CD1c-positive myeloid dendritic cell (primary cell): ENCODE data around the gene STAU1.
A peak's percentile ranks its signal among the peaks of the same experiment; 100 is the strongest.
"Not testable (repeated sequence)": the region's sequence is repeated elsewhere in the genome, so short reads cannot be mapped to it uniquely, and the experiment has no call there.

Source experiments
- DNase-seq: peaks from one replicate; pipeline ENCODE4 v3.0.0-alpha.2; 2016; ENCODE audit errors: extremely low spot score

STAU1 gene

DNA sequence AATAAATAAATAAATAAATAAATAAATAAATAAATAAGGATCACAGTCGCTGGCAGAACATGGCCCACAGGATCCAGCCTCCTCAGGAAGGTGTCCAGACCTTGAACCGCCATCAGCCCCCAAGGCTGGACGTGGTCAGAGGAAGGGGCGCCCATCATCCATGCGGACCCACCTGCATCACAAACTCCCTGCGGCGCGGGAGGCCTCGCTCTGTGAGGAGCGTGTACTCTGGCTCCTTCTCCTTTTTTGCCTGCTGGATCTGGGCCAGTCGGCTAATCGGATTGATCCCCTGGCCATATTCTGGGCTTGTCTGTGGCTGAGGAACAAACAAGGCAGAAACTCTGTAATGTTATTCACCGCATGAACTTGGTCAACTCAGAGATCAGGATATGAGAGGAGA is 65.2 kb downstream of the STAU1 start:
- no peak for DNase-seq

DNA sequence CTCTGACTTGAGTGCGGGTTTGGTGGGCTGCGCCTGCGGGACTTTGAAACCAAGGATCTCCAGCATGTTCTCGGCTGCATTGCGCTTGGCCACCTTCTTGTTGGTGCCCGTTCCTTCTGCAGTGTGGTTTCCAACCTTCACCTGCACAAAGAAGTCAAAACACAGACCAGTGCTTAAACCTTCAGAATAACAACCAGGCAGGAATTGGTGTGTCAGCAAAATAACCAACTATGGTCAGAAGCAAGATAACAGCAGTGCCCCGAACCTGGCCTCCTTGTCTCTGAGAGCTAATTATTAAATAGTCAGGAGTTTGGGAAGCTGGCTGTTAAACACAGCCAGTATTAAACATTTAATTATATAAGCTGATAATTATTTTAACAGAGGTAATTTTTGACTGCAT is 68.1 kb downstream of the STAU1 start:
- DNase-seq = no peak

DNA sequence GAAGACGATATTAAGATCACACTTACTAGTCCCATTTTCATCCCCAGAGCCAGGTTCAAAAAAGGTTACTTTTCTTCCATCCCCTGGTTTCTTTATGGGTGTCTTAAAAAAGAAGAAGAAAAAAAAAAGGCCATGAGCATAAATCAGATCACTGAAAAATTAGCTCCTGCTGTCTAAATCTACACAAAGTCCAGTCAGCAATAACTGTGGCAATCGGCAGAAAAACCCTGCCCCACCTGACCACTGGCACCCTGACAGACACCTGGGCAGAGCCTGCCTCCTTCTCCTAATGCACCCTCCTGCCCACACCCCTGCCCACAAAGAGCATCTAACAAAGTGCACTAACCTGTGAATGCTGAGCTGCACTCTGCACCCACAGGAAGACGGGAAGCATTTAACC is 69.8 kb downstream of the STAU1 start:
- no peak for DNase-seq

GRCh38 chr20:49115564-49115963 is 72.6 kb downstream of the STAU1 start:
- DNase-seq = no peak

- no peak for DNase-seq
Measured at GRCh38 chr20:49112596-49113274, 75.4 kb downstream of the STAU1 start.

DNA sequence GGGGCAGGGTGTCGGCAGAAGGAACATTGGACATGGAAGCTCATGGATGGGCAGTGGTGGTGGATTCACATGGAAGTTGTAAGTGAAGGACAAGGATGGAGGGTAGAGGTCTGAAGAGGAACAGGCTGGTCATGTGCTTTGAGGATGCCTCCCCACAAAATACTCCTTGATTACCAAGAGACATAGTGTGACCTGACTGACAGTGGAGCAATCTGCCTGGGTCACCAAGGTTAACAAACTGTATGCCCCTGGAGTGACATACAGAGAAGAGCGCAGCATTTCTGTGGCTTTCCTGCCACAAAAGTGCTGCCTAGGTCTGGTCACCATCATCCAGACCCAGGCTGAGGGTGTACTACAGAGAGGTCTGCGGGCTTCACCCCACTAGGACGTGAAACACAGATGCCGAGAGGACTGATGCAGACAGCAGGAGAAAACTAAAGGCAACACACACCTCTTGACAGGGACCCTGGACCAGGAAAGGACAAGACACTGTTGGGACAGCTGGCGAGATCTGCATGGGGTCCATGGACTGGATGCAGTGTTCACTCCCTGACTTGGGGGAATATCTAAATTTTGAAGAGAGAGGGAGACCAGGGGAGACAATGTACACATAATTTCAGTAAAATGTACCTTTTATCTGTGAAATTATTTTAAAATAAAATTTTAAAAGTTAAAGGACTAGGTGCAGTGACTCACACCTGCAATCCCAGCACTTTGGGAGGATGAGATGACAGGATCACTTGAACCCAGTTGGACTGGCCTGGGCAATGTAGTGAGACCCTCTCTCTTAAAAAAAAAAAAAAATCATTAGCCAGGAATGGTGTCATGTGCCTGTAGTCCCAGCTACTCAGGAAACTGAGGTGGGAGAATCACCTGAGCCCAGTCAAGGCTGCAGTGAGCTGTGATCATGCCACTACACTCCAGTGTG is 77.1 kb downstream of the STAU1 start:
- no peak for DNase-seq

- no peak for DNase-seq
Measured at GRCh38 chr20:49106328-49106727, 81.8 kb downstream of the STAU1 start.

DNA sequence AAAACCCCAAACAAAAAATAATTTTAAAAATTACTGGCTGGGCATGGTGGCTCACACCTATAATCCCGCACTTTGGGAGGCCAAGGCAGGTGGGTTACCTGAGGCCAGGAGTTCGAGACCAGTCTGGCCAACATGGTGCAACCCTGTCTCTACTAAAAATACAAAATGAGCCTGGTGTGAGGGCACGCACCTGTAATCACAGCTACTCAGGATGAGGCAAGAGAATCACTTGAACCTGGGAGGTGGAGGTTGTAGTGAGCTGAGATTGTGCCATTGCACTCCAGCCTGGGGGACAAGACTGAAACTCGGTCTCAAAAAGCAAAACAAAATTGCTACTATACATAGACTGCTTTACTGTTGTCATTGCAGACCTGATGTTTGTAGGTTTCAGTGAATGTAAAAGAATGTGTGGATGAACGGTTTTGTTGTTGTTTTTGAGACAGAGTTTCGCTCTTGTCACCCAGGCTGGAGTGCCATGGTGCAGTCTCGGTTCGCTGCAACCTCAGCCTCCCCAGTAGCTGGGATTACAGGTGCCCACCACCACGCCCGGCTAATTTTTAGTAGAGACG is 83.1 kb downstream of the STAU1 start:
- DNase-seq = not testable (repeated sequence)

DNA sequence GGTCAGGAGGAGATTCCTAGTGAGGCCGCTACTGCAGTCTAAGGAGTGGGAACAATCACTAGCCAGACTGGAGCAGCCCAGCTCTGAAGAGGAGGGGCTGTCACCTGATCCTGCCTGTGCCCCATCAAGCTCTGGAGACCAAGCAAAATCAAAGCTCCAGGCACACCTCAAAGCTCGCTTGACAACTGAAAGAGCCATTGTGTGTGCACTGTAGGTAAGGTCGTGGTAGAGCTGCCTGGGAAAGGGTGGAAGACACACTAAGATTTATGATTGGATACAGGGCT is 83.8 kb downstream of the STAU1 start:
- DNase-seq = no peak

- no peak for DNase-seq
Measured at GRCh38 chr20:49103647-49104364, 84.3 kb downstream of the STAU1 start.

DNA sequence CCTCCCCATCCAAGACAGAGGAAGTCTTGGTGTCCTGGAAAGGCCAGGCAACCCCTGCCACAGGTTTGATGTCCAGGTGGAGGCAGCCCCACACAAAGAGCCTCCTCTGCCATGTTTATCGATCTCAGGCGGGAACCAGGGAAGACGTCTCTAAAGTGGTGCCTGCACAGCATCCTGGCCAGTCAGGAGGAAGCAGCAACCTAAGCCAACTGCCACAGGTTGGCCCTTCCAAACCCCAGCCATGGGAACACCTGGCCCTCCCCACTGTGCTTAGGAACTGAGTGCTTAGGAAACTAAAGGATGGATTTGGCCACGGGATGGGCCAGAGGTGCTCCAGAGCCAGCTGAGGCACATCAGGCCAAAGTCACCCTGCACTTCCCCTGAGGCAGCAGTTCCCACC is 85.1 kb downstream of the STAU1 start:
- DNase-seq = no peak

GRCh38 chr20:49100972-49101371 is 87.2 kb downstream of the STAU1 start:
- DNase-seq = peak; percentile 25

DNA sequence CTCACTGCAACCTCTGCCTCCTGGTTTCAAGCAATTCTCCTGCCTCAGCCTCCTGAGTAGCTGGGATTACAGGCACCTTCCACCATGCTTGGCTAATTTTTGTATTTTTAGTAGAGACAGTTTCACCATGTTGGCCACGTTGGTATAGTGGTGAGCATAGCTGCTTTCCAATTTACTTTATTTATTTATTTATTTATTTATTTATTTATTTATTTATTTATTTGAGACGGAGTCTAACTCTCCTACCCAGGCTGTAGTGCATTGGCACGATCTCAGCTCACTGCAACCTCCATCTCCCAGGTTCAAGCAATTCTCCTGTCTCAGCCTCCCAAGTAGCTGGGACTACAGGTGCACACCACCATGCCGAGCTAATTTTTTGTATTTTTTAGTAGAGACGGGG is 87.8 kb downstream of the STAU1 start:
- not testable (repeated sequence) for DNase-seq

GRCh38 chr20:49099011-49099410 is 89.1 kb downstream of the STAU1 start:
- no peak for DNase-seq

GRCh38 chr20:49098136-49098535 is 90.0 kb downstream of the STAU1 start:
- DNase-seq = no peak

GRCh38 chr20:49097159-49097558 is 91.0 kb downstream of the STAU1 start:
- DNase-seq = no peak

DNA sequence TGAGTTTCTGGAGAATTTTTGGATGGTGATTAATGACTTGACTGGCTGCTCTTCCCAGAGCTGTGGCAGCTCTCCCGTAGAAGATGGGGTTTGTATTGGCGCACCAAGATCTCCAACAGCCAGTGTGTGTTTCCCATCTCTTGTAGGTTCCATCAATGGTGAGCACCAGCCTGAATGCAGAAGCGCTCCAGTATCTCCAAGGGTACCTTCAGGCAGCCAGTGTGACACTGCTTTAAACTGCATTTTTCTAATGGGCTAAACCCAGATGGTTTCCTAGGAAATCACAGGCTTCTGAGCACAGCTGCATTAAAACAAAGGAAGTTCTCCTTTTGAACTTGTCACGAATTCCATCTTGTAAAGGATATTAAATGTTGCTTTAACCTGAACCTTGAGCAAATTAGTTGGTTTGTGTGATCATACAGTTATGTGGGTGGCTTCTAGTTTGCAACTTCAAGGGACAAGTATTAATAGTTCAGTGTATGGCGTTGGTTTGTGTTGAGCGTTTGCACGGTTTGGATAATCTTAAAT is 91.9 kb downstream of the STAU1 start:
- no peak for DNase-seq

DNA sequence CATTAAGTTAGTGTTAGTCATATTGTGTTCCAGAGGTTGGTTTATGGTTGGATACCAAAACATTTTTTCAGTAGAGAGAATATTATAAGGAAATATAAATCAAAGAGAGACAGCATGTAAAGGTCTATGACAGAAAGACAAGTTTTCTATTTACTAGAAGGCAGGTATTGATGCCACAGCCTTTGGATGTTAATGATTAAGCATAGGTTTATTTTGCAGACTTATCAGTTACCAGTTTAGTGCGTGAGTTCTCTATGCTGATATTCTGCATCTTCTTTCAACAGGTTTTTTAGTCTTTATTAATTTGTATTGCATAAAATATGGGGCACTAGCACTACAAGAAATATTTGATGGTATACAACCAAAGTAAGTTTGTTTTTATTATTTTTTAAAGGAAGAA is 96.4 kb downstream of the STAU1 start:
- DNase-seq = no peak

GRCh38 chr20:49091104-49091503 is 97.0 kb downstream of the STAU1 start:
- no peak for DNase-seq

- not testable (repeated sequence) for DNase-seq
Measured at GRCh38 chr20:49082295-49082694, 105.8 kb downstream of the STAU1 start.

- no peak for DNase-seq
Measured at GRCh38 chr20:49078310-49078709, 109.8 kb downstream of the STAU1 start.

DNA sequence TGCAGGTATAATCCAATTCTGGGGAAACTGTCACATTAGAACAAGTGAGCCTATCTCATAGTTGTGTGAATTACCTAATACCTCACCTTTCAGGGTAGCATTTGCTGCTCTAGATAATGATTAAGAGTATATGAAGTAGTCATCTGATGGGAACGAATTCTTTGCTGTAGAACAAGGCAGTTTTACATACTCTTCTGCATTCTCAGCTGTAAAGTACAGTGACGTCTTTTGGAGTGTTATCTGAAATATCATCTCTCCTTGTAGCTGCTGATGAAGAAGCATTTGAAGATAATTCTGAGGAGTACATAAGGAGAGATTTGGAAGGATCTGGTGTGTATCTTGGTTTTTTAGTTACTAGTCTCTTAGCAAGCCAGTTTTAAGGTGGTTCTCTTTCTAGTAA is 113.6 kb downstream of the STAU1 start:
- no peak for DNase-seq
